GM23338 (cell line): ENCODE measurements around the gene PSMD13.

Experiments used
- CREB1 ChIP-seq: fragments of 250-450 bp; sonication (Bioruptor Pico); IDR thresholded peaks from 2 replicates; pipeline ENCODE4 v1.5.0; 2020; ENCODE audit warnings: low read depth, mild to moderate bottlenecking, moderate library complexity
- ETS1 ChIP-seq: IDR thresholded peaks from 2 replicates; pipeline ENCODE4 v1.6.1; 2016; ENCODE audit warnings: antibody characterized with exemption
- EZH2 ChIP-seq: fragments of 200-600 bp; sonication (generic); IDR thresholded peaks from one replicate; pipeline ENCODE4 v1.8.0; 2017; ENCODE audit warnings: antibody characterized with exemption, mild to moderate bottlenecking, low read depth; ENCODE audit not compliant: unreplicated experiment
- EZH2phosphoT487 ChIP-seq: fragments of 200-600 bp; sonication (generic); IDR thresholded peaks from one replicate; pipeline ENCODE4 v1.8.1; 2018; ENCODE audit warnings: antibody characterized with exemption; ENCODE audit not compliant: unreplicated experiment
- JUNB ChIP-seq: IDR thresholded peaks from one replicate; pipeline ENCODE4 v1.6.1; 2016; ENCODE audit warnings: antibody characterized with exemption; ENCODE audit not compliant: unreplicated experiment
- NANOG ChIP-seq: IDR thresholded peaks from 2 replicates; pipeline ENCODE4 v1.6.1; 2016; ENCODE audit warnings: antibody characterized with exemption, borderline replicate concordance
- POLR2AphosphoS5 ChIP-seq: IDR thresholded peaks from 2 replicates; pipeline ENCODE4 v1.6.1; 2016; ENCODE audit warnings: antibody characterized with exemption, low read depth
- REST ChIP-seq: IDR thresholded peaks from one replicate; pipeline ENCODE4 v1.6.1; 2018; ENCODE audit warnings: antibody characterized with exemption; ENCODE audit not compliant: unreplicated experiment
- STAT1 ChIP-seq: IDR thresholded peaks from one replicate; pipeline ENCODE4 v1.6.1; 2016; ENCODE audit warnings: antibody characterized with exemption; ENCODE audit not compliant: unreplicated experiment
- ZNF114 ChIP-seq: fragments of 250-450 bp; sonication (Bioruptor Pico); IDR thresholded peaks from 2 replicates; pipeline ENCODE4 v1.5.0; 2020; ENCODE audit warnings: mild to moderate bottlenecking, moderate library complexity
- ZNF331 ChIP-seq: fragments of 250-450 bp; sonication (Bioruptor Pico); IDR thresholded peaks from 2 replicates; pipeline ENCODE4 v1.5.0; 2020; ENCODE audit warnings: low read depth, mild to moderate bottlenecking, moderate library complexity
- TF ChIP-seq, protein P1 (sequence below), 2 experiments: fragments of 200-600 bp in 1 of 2; sonication (generic) in 1 of 2; conservative IDR thresholded peaks; 2 replicates each; pipeline versions ENCODE4 v1.5.1 to v1.6.1; 2016 to 2017; ENCODE audit warnings: antibody characterized with exemption in 2 of 2, low read depth in 2 of 2, mild to moderate bottlenecking in 2 of 2, moderate library complexity in 1 of 2
- TF ChIP-seq, protein P2 (sequence below): fragments of 250-450 bp; sonication (Bioruptor Pico); IDR thresholded peaks from 2 replicates; pipeline ENCODE4 v1.5.0; 2020; ENCODE audit warnings: mild to moderate bottlenecking, moderate library complexity

- TF ChIP-seq, protein P1, sequence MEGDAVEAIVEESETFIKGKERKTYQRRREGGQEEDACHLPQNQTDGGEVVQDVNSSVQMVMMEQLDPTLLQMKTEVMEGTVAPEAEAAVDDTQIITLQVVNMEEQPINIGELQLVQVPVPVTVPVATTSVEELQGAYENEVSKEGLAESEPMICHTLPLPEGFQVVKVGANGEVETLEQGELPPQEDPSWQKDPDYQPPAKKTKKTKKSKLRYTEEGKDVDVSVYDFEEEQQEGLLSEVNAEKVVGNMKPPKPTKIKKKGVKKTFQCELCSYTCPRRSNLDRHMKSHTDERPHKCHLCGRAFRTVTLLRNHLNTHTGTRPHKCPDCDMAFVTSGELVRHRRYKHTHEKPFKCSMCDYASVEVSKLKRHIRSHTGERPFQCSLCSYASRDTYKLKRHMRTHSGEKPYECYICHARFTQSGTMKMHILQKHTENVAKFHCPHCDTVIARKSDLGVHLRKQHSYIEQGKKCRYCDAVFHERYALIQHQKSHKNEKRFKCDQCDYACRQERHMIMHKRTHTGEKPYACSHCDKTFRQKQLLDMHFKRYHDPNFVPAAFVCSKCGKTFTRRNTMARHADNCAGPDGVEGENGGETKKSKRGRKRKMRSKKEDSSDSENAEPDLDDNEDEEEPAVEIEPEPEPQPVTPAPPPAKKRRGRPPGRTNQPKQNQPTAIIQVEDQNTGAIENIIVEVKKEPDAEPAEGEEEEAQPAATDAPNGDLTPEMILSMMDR (conservative IDR thresholded peaks at IDR 0.05; ENCODE audit: low read depth in 2 of 2) = no peak
- TF ChIP-seq EZH2phosphoT487 = no peak
- TF ChIP-seq EZH2 = no peak
- TF ChIP-seq JUNB = no peak
- no peak for TF ChIP-seq POLR2AphosphoS5
- no peak for TF ChIP-seq CREB1
- TF ChIP-seq REST = no peak
- TF ChIP-seq ZNF114 (CRISPR knock-in tag) = no peak
- no peak for TF ChIP-seq ETS1
- no peak for TF ChIP-seq ZNF331 (CRISPR knock-in tag)
- TF ChIP-seq, protein P2, sequence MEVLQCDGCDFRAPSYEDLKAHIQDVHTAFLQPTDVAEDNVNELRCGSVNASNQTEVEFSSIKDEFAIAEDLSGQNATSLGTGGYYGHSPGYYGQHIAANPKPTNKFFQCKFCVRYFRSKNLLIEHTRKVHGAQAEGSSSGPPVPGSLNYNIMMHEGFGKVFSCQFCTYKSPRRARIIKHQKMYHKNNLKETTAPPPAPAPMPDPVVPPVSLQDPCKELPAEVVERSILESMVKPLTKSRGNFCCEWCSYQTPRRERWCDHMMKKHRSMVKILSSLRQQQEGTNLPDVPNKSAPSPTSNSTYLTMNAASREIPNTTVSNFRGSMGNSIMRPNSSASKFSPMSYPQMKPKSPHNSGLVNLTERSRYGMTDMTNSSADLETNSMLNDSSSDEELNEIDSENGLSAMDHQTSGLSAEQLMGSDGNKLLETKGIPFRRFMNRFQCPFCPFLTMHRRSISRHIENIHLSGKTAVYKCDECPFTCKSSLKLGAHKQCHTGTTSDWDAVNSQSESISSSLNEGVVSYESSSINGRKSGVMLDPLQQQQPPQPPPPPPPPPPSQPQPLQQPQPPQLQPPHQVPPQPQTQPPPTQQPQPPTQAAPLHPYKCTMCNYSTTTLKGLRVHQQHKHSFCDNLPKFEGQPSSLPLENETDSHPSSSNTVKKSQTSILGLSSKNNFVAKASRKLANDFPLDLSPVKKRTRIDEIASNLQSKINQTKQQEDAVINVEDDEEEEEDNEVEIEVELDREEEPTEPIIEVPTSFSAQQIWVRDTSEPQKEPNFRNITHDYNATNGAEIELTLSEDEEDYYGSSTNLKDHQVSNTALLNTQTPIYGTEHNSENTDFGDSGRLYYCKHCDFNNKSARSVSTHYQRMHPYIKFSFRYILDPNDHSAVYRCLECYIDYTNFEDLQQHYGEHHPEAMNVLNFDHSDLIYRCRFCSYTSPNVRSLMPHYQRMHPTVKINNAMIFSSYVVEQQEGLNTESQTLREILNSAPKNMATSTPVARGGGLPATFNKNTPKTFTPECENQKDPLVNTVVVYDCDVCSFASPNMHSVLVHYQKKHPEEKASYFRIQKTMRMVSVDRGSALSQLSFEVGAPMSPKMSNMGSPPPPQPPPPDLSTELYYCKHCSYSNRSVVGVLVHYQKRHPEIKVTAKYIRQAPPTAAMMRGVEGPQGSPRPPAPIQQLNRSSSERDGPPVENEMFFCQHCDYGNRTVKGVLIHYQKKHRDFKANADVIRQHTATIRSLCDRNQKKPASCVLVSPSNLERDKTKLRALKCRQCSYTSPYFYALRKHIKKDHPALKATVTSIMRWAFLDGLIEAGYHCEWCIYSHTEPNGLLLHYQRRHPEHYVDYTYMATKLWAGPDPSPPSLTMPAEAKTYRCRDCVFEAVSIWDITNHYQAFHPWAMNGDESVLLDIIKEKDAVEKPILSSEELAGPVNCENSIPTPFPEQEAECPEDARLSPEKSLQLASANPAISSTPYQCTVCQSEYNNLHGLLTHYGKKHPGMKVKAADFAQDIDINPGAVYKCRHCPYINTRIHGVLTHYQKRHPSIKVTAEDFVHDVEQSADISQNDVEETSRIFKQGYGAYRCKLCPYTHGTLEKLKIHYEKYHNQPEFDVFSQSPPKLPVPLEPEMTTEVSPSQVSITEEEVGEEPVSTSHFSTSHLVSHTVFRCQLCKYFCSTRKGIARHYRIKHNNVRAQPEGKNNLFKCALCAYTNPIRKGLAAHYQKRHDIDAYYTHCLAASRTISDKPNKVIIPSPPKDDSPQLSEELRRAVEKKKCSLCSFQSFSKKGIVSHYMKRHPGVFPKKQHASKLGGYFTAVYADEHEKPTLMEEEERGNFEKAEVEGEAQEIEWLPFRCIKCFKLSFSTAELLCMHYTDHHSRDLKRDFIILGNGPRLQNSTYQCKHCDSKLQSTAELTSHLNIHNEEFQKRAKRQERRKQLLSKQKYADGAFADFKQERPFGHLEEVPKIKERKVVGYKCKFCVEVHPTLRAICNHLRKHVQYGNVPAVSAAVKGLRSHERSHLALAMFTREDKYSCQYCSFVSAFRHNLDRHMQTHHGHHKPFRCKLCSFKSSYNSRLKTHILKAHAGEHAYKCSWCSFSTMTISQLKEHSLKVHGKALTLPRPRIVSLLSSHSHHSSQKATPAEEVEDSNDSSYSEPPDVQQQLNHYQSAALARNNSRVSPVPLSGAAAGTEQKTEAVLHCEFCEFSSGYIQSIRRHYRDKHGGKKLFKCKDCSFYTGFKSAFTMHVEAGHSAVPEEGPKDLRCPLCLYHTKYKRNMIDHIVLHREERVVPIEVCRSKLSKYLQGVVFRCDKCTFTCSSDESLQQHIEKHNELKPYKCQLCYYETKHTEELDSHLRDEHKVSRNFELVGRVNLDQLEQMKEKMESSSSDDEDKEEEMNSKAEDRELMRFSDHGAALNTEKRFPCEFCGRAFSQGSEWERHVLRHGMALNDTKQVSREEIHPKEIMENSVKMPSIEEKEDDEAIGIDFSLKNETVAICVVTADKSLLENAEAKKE = no peak
- TF ChIP-seq STAT1 = no peak
- TF ChIP-seq NANOG = no peak
Observed at GRCh38 chr11:293852-294661, 57.3 kb downstream of the PSMD13 start.
